HCT116 (cell line): ENCODE data around the gene PPP4R3A. TPM values are rescaled to one million over a fixed set of nuclear protein-coding genes. Genes with fewer than 3 reads are reported as not detected.

Experiments used
- ATAC-seq: fragments of 200-7000 bp; cut with Tn5 transposase; 2 replicates; pipeline ENCODE4 v1.9.1; 2020; ENCODE audit warnings: mild to moderate bottlenecking, moderate library complexity
- BruUV-seq: library from RNA; stranded (reverse); fragments of 400-500 nt; replicated peaks from 2 replicates; lab custom pipeline; 2021; lab: Mats Ljungman, UMichigan
- CTCF ChIA-PET: fragments of 300-600 bp; sonication (Branson Sonifier 250); formaldehyde crosslinking; loops from one replicate; lab custom pipeline; 2021; ENCODE audit warnings: antibody characterized with exemption; lab: Charles Lee
- POLR2A ChIA-PET: fragments of 300-600, 350-600 bp; sonication (Branson Sonifier 250); formaldehyde crosslinking; loops from one replicate; lab custom pipeline; 2021; ENCODE audit warnings: antibody characterized with exemption; lab: Charles Lee
- RAD21 ChIA-PET, 2 experiments: fragments of 300-600 bp; sonication (Branson Sonifier 250); formaldehyde crosslinking; loops; one replicate each; lab custom pipeline; 2023; ENCODE audit warnings: low total read pairs in 2 of 2; ENCODE audit not compliant: uncharacterized antibody in 2 of 2, unreplicated experiment in 2 of 2, low non-redundant PET in 1 of 2; lab: Charles Lee
- DNase-seq: peaks from one replicate; pipeline ENCODE4 v3.0.0-alpha.2; 2010; ENCODE audit warnings: low read depth, low spot score
- H2AFZ ChIP-seq: fragments of 200-600 bp; shearing (Covaris generic), sonication (generic); 2 replicates; pipeline ENCODE4 v1.6.1; 2017; ENCODE audit warnings: low read depth, mixed run types, mixed read lengths, antibody characterized with exemption, low read length; ENCODE audit not compliant: poor library complexity, severe bottlenecking
- H3K27ac ChIP-seq: 2 replicates; pipeline ENCODE4 v1.5.1; 2012; ENCODE audit warnings: low read depth, low read length
- H3K27me3 ChIP-seq: fragments of 200-600 bp; sonication (generic); 2 replicates; pipeline ENCODE4 v1.6.1; 2016; ENCODE audit warnings: mixed run types, low read length, mixed read lengths; ENCODE audit not compliant: insufficient read depth
- H3K36me3 ChIP-seq, 2 experiments: fragments of 200-500 bp in 1 of 2; fragments of 200-600 bp in 1 of 2; sonication (Bioruptor generic) in 1 of 2; sonication (generic) in 1 of 2; 2 replicates each; pipeline versions ENCODE4 v1.5.1 to v1.6.1; 2014 to 2016; ENCODE audit warnings: low read length in 2 of 2, inconsistent platforms in 1 of 2, mixed read lengths in 1 of 2, mixed run types in 1 of 2; ENCODE audit not compliant: insufficient read depth in 2 of 2, control insufficient read depth in 1 of 2
- H3K4me1 ChIP-seq, 2 experiments: fragments of 200-600 bp in 1 of 2; sonication (generic) in 1 of 2; 2 replicates each; pipeline versions ENCODE4 v1.5.1 to v1.6.1; 2012 to 2017; ENCODE audit warnings: low read length in 2 of 2, inconsistent platforms in 1 of 2, mild to moderate bottlenecking in 1 of 2, mixed read lengths in 1 of 2, mixed run types in 1 of 2, moderate library complexity in 1 of 2; ENCODE audit not compliant: insufficient read depth in 2 of 2, control insufficient read depth in 1 of 2
- H3K4me2 ChIP-seq: fragments of 200-600 bp; sonication (generic); 2 replicates; pipeline ENCODE4 v1.6.1; 2017; ENCODE audit warnings: mixed run types, low read length, mixed read lengths
- H3K4me3 ChIP-seq, 2 experiments: fragments of 200-600 bp in 1 of 2; sonication (generic) in 1 of 2; replicated peaks in 1 of 2; 2 replicates each; pipeline ENCODE4 v1.5.1; 2011 to 2016; ENCODE audit warnings: low read length in 2 of 2, control low read depth in 1 of 2, low read depth in 1 of 2, mild to moderate bottlenecking in 1 of 2, mixed read lengths in 1 of 2, mixed run types in 1 of 2
- H3K79me2 ChIP-seq: fragments of 200-600 bp; sonication (generic); 2 replicates; pipeline ENCODE4 v1.6.1; 2017; ENCODE audit warnings: mild to moderate bottlenecking, mixed run types, low read length, moderate library complexity, mixed read lengths; ENCODE audit not compliant: insufficient read depth
- H3K9ac ChIP-seq: fragments of 200-600 bp; sonication (generic); 2 replicates; pipeline ENCODE4 v1.6.1; 2016; ENCODE audit warnings: low read length, mixed read lengths
- H3K9me2 ChIP-seq: fragments of 200-600 bp; sonication (generic), shearing (Covaris generic); 2 replicates; pipeline ENCODE4 v1.6.1; 2017; ENCODE audit warnings: mixed run types, mild to moderate bottlenecking, moderate library complexity; ENCODE audit not compliant: insufficient read depth
- H3K9me3 ChIP-seq, 2 experiments: fragments of 200-500 bp in 1 of 2; fragments of 200-600 bp in 1 of 2; sonication (Bioruptor generic) in 1 of 2; sonication (generic) in 1 of 2; 2 replicates each; pipeline ENCODE4 v1.6.1; 2014 to 2017; ENCODE audit warnings: low read length in 2 of 2, mixed read lengths in 2 of 2, inconsistent platforms in 1 of 2, low read depth in 1 of 2, mild to moderate bottlenecking in 1 of 2, mixed run types in 1 of 2, moderate library complexity in 1 of 2; ENCODE audit not compliant: control insufficient read depth in 1 of 2, insufficient read depth in 1 of 2
- H4K20me1 ChIP-seq: fragments of 200-600 bp; sonication (generic), shearing (Covaris generic); 2 replicates; pipeline ENCODE4 v1.6.1; 2017; ENCODE audit warnings: mixed run types, mild to moderate bottlenecking, moderate library complexity; ENCODE audit not compliant: insufficient read depth
- ATF3 ChIP-seq: IDR thresholded peaks from 2 replicates; pipeline ENCODE4 v1.6.1; 2012
- ELF1 ChIP-seq: IDR thresholded peaks from 2 replicates; pipeline ENCODE4 v1.6.1; 2012; ENCODE audit warnings: low read depth, borderline replicate concordance
- EZH2 ChIP-seq: fragments of 200-600 bp; sonication (generic); IDR thresholded peaks from 2 replicates; pipeline ENCODE4 v1.6.1; 2017; ENCODE audit warnings: antibody characterized with exemption, mixed run types
- JUND ChIP-seq: IDR thresholded peaks from 2 replicates; pipeline ENCODE4 v1.6.1; 2012
- POLR2A ChIP-seq: IDR thresholded peaks from 2 replicates; pipeline ENCODE4 v1.7.0; 2011; ENCODE audit warnings: borderline replicate concordance; ENCODE audit not compliant: insufficient read depth, insufficient read length; ENCODE audit errors: extremely low read depth
- TCF7L2 ChIP-seq: IDR thresholded peaks from 2 replicates; pipeline ENCODE4 v1.7.0; 2011; ENCODE audit warnings: borderline replicate concordance, inconsistent platforms; ENCODE audit not compliant: insufficient read depth, insufficient read length; ENCODE audit errors: extremely low read depth
- YY1 ChIP-seq: IDR thresholded peaks from 2 replicates; pipeline ENCODE4 v1.6.1; 2011; ENCODE audit warnings: low read length, low read depth, moderate library complexity, mild to moderate bottlenecking; ENCODE audit not compliant: insufficient replicate concordance; ENCODE audit errors: extremely low read depth
- ZNF274 ChIP-seq: fragments of 200-500 bp; sonication (Bioruptor generic); IDR thresholded peaks from 2 replicates; pipeline ENCODE4 v1.6.1; 2014; ENCODE audit warnings: mild to moderate bottlenecking, low read depth, low read length, inconsistent platforms
- intact Hi-C: fragments of 100-400 bp; cut with micrococcal nuclease; formaldehyde crosslinking; loops from 2 replicates; pipeline ENCODE4 v1.10.0; 2022
- total RNA-seq: library from RNA; stranded (reverse); gene quantifications from one replicate; pipeline ENCODE4 v1.2.1, GENCODE V29; 2021; ENCODE audit not compliant: unreplicated experiment

PPP4R3A gene
- total RNA-seq, 1 experiment from 2014 or later = 67.7 TPM

GRCh38 chr14:91420686-91421085 lies 89.4 kb downstream of the PPP4R3A start:
- no peak for TF ChIP-seq TCF7L2
- TF ChIP-seq, all 23 proteins: peak for 0
- ChIA-PET POLR2A (no interaction called here), CTCF (interaction anchor here (1.2 kb wide), 1 partner anchor 96 kb away, joined by 4 read pairs; no protein-coding TSS in a partner anchor), RAD21 (interaction anchor here in 1 of 2 experiments (1.0 kb wide), 1 partner anchor 97 kb away, joined by 3 read pairs; no protein-coding TSS in a partner anchor)
- Histone ChIP-seq H3K27me3 (no peaks in the 10 kb centered on the region), H3K9me2 (no peaks in the 10 kb centered on the region), H3K4me1 (peaks cover 11 to 29% of the 10 kb centered on the region in 2 experiments), H2AFZ (no peak overlapping the region), H3K36me3 (no peaks in the 10 kb centered on the region), H3K4me2 (no peak overlapping the region), H3K9ac (no peak overlapping the region), H3K9me3 (no peaks in the 10 kb centered on the region), H3K4me3 (no peak overlapping the region), H3K27ac (no peak overlapping the region), H3K79me2 (peaks cover 10% of the 10 kb centered on the region; the same call in 1 of the 2 replicates), H4K20me1 (no peaks in the 10 kb centered on the region)
- DNase-seq = no peak
- ATAC-seq = no peak
- intact Hi-C loops = no loop called here
- no TSS peak for BruUV-seq

GRCh38 chr14:91419451-91419850 lies 90.7 kb downstream of the PPP4R3A start:
- peaks cover 10% of the 10 kb centered on the region; the same call in 1 of the 2 replicates for H3K79me2 ChIP-seq
- H2AFZ ChIP-seq = peak overlapping the region; percentile 37
- ChIA-PET POLR2A (no interaction called here), RAD21 (no interaction called here), CTCF (no interaction called here)
- no peak overlapping the region for H3K4me3 ChIP-seq
- H4K20me1 ChIP-seq = no peaks in the 10 kb centered on the region
- H3K4me2 ChIP-seq = no peak overlapping the region
- DNase-seq = no peak
- H3K36me3 ChIP-seq = no peaks in the 10 kb centered on the region
- ATAC-seq = no peak
- no peak overlapping the region for H3K27ac ChIP-seq
- H3K9me2 ChIP-seq = no peaks in the 10 kb centered on the region
- peaks cover 11 to 29% of the 10 kb centered on the region in 2 experiments for H3K4me1 ChIP-seq
- no peaks in the 10 kb centered on the region for H3K27me3 ChIP-seq
- intact Hi-C loops = loop anchor here (1.0 to 5.0 kb wide), 2 partner anchors 96 to 493 kb away; no protein-coding TSS in a partner anchor
- H3K9ac ChIP-seq = no peak overlapping the region
- TF ChIP-seq JUND = no peak
- no peak for TF ChIP-seq ZNF274
- no peak for TF ChIP-seq EZH2
- TF ChIP-seq ELF1 = no peak
- TF ChIP-seq YY1 = no peak
- no peak for TF ChIP-seq POLR2A
- TF ChIP-seq ATF3 = no peak
- no peaks in the 10 kb centered on the region for H3K9me3 ChIP-seq
- no TSS peak for BruUV-seq
